ENCODE results near the gene BIN1.

- TF ChIP-seq, protein P1, sequence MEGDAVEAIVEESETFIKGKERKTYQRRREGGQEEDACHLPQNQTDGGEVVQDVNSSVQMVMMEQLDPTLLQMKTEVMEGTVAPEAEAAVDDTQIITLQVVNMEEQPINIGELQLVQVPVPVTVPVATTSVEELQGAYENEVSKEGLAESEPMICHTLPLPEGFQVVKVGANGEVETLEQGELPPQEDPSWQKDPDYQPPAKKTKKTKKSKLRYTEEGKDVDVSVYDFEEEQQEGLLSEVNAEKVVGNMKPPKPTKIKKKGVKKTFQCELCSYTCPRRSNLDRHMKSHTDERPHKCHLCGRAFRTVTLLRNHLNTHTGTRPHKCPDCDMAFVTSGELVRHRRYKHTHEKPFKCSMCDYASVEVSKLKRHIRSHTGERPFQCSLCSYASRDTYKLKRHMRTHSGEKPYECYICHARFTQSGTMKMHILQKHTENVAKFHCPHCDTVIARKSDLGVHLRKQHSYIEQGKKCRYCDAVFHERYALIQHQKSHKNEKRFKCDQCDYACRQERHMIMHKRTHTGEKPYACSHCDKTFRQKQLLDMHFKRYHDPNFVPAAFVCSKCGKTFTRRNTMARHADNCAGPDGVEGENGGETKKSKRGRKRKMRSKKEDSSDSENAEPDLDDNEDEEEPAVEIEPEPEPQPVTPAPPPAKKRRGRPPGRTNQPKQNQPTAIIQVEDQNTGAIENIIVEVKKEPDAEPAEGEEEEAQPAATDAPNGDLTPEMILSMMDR (conservative IDR thresholded peaks at IDR 0.05; ENCODE audit: low read depth, low read length), result no peak
- TF ChIP-seq EZH2 (IDR thresholded peaks at IDR 0.05; ENCODE audit: borderline replicate concordance, low read depth, low read length, poor library complexity, severe bottlenecking), result no peak
These were observed 6.5 kb downstream of the BIN1 start for GRCh38 chr2:127100251-127101047.

Data from A673 (cell line).